Smooth muscle cell (in vitro differentiated cells): ENCODE results near the gene DYRK1A. TPM values are rescaled to one million over a fixed set of nuclear protein-coding genes. Genes with fewer than 3 reads are reported as not detected.

Experiments used
- DNase-seq: peaks from one replicate; lab custom pipeline; 2025; ENCODE audit not compliant: unreplicated experiment; lab: John Stamatoyannopoulos, UW
- H2AFZ ChIP-seq: fragments of 200-600 bp; sonication (generic); 2 replicates; pipeline ENCODE4 v1.6.0; 2016; ENCODE audit warnings: antibody characterized with exemption, low read depth, mild to moderate bottlenecking
- H3F3A ChIP-seq: fragments of 200-600 bp; sonication (generic); 2 replicates; pipeline ENCODE4 v1.6.0; 2017; ENCODE audit warnings: antibody characterized with exemption, low read depth
- H3K27ac ChIP-seq: fragments of 200-600 bp; sonication (generic); 2 replicates; pipeline ENCODE4 v1.5.1; 2016; ENCODE audit warnings: low read depth, mild to moderate bottlenecking
- H3K27me3 ChIP-seq: fragments of 200-600 bp; sonication (generic); 2 replicates; pipeline ENCODE4 v1.6.1; 2016; ENCODE audit warnings: low read depth, mild to moderate bottlenecking
- H3K36me3 ChIP-seq: fragments of 200-600 bp; sonication (generic); 2 replicates; pipeline ENCODE4 v1.5.1; 2016; ENCODE audit warnings: low read depth
- H3K4me1 ChIP-seq: fragments of 200-600 bp; sonication (generic); 2 replicates; pipeline ENCODE4 v1.5.1; 2016; ENCODE audit warnings: low read depth
- H3K4me2 ChIP-seq: fragments of 200-600 bp; sonication (generic); 2 replicates; pipeline ENCODE4 v1.6.0; 2016; ENCODE audit warnings: mild to moderate bottlenecking
- H3K4me3 ChIP-seq: fragments of 200-600 bp; sonication (generic); 2 replicates; pipeline ENCODE4 v1.5.1; 2016; ENCODE audit warnings: mild to moderate bottlenecking
- H3K79me2 ChIP-seq: fragments of 200-600 bp; sonication (generic); 2 replicates; pipeline ENCODE4 v1.6.0; 2016; ENCODE audit warnings: low read depth, mild to moderate bottlenecking
- H3K9ac ChIP-seq: fragments of 200-600 bp; sonication (generic); 2 replicates; pipeline ENCODE4 v1.6.0; 2016; ENCODE audit warnings: low read depth
- H3K9me3 ChIP-seq: fragments of 200-600 bp; sonication (generic); replicated peaks from 2 replicates; pipeline ENCODE4 v1.5.1; 2016; ENCODE audit warnings: low read depth
- H4K20me1 ChIP-seq: fragments of 200-600 bp; sonication (generic); 2 replicates; pipeline ENCODE4 v1.6.0; 2016; ENCODE audit warnings: low read depth
- WGBS: methylation state at CpG from one replicate; pipeline ENCODE4 v1.1.7; 2016; ENCODE audit warnings: low lambda C conversion rate; 5-methylcytosine and 5-hydroxymethylcytosine counted together
- polyA plus RNA-seq: library from polyadenylated mRNA; unstranded; fragments of >200 nt; fragmentation: Nextera tagmentation; extraction: Ambion mirVana; gene quantifications from 2 replicates; pipeline ENCODE4 v1.2.1, GENCODE V29; 2016
- total RNA-seq: library from RNA; depleted of rRNA; stranded (reverse); fragments of >200 nt; gene quantifications from 2 replicates; pipeline ENCODE4 v1.2.3, GENCODE V29; 2014
- TF ChIP-seq, protein P1 (sequence below): fragments of 200-600 bp; sonication (generic); IDR thresholded peaks from 2 replicates; pipeline ENCODE4 v1.5.1; 2017; ENCODE audit warnings: borderline replicate concordance, mild to moderate bottlenecking, antibody characterized with exemption; ENCODE audit not compliant: insufficient read depth, poor library complexity, severe bottlenecking

Gene DYRK1A
- total and polyA plus RNA-seq, 2 experiments from 2014 or later, result 2.4 to 61.7 TPM

DNA sequence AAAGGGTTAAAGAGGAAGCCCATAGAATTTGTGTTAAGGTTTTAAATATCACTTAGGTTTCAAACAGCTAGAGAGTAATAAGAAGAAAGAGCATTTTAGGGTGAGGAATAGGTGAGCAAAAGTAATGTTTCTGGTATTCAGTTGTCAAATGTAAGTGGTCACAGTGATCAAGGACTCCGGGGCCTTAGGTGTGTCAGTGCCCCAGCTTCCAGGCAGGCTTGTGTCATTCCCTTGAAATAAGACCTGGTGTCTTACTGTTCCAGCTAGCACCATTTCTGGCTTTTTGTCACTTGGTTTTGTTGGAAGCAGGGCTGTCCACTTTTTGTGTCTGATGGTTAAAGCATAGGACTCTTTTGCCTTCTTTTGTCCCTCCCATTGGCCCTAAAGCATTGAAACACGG lies 69.6 kb downstream of the DYRK1A start:
- H4K20me1 ChIP-seq, result peaks cover 98% of the 10 kb centered on the region
- peaks cover 22% of the 10 kb centered on the region for H3K4me1 ChIP-seq
- no peaks in the 10 kb centered on the region for H3K36me3 ChIP-seq
- H3K79me2 ChIP-seq, result peaks cover 100% of the 10 kb centered on the region
- no peak for DNase-seq
- H3K4me3 ChIP-seq, result no peak overlapping the region
- H3K9me3 ChIP-seq, result no peaks in the 10 kb centered on the region
- no peak overlapping the region for H3K9ac ChIP-seq
- no peak overlapping the region for H2AFZ ChIP-seq
- no peaks in the 10 kb centered on the region for H3K27me3 ChIP-seq
- TF ChIP-seq, protein P1, sequence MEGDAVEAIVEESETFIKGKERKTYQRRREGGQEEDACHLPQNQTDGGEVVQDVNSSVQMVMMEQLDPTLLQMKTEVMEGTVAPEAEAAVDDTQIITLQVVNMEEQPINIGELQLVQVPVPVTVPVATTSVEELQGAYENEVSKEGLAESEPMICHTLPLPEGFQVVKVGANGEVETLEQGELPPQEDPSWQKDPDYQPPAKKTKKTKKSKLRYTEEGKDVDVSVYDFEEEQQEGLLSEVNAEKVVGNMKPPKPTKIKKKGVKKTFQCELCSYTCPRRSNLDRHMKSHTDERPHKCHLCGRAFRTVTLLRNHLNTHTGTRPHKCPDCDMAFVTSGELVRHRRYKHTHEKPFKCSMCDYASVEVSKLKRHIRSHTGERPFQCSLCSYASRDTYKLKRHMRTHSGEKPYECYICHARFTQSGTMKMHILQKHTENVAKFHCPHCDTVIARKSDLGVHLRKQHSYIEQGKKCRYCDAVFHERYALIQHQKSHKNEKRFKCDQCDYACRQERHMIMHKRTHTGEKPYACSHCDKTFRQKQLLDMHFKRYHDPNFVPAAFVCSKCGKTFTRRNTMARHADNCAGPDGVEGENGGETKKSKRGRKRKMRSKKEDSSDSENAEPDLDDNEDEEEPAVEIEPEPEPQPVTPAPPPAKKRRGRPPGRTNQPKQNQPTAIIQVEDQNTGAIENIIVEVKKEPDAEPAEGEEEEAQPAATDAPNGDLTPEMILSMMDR, result no peak
- H3F3A ChIP-seq, result peaks cover 3% of the 10 kb centered on the region
- peak overlapping the region; percentile 5 for H3K27ac ChIP-seq
- 94% methylated on average over 2 of the region's 2 CpGs for WGBS
- H3K4me2 ChIP-seq, result no peak overlapping the region

DNA sequence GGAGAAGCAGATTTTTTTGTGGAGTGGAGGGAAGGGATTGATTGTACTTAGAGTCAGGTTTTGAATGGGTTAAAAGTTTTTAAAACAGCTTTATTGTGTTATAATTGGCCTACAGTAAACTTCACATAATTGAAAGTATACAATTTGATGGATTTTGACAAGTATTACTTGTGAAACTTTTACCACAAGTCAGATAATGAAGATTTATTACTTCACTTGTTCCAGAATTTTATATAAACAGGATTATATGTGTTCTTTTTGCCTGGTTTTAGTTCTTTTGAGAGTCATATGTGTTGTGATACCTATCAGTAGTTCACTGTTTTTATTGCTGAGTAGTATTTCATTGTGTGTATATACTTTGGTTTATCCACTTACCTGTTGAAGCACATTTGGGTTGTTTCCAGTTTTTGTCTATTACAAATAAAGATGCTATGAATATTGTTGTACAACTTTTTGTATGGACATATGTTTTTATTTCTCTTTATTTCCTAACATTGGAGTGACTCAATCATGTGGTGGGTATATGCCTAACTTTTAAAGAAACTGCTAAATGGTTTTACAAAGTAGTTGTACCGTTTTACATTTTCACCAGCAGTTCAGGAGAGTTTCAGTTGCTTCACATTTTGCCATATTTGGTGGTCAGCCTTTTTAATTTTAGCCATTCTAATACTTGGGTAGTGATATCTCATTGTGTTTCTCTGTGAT lies 71.0 kb downstream of the DYRK1A start:
- H3K79me2 ChIP-seq, result peaks cover 100% of the 10 kb centered on the region
- H3K27me3 ChIP-seq, result no peaks in the 10 kb centered on the region
- 82% methylated on average over 1 of the region's 1 CpG for WGBS
- H3K36me3 ChIP-seq, result no peaks in the 10 kb centered on the region
- no peaks in the 10 kb centered on the region for H3K9me3 ChIP-seq
- peaks cover 22% of the 10 kb centered on the region for H3K4me1 ChIP-seq
- H3F3A ChIP-seq, result peaks cover 3% of the 10 kb centered on the region
- H3K9ac ChIP-seq, result no peak overlapping the region
- no peak overlapping the region for H2AFZ ChIP-seq
- H3K4me2 ChIP-seq, result no peak overlapping the region
- no peak overlapping the region for H3K4me3 ChIP-seq
- no peak for DNase-seq
- H3K27ac ChIP-seq, result no peak overlapping the region
- H4K20me1 ChIP-seq, result peaks cover 98% of the 10 kb centered on the region
- TF ChIP-seq, protein P1, result no peak

DNA sequence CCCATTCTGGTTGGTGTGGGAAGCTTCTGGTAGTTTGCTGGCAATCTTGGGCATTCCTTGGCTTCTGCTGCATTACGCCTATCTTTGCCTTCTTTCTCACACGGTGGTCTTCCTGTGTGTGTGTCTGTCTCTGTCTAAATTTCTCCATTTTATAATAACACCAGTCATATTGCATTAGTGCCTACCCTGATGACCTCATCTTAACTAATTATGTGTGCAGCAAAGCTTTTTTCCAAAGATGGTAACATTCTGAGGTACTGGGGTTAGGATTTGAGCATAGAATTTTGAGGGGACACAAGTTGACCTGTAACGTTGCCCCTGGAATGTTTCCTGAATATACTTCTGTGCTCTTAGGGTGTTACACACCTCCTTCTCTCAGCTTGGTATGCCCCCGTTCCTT lies 77.1 kb downstream of the DYRK1A start:
- no peak overlapping the region for H3K4me2 ChIP-seq
- H3K9ac ChIP-seq, result no peak overlapping the region
- H3K9me3 ChIP-seq, result no peaks in the 10 kb centered on the region
- DNase-seq, result no peak
- 85% methylated on average over 4 of the region's 4 CpGs for WGBS
- no peak overlapping the region for H3K27ac ChIP-seq
- no peaks in the 10 kb centered on the region for H3K27me3 ChIP-seq
- H3K4me1 ChIP-seq, result peaks cover 14% of the 10 kb centered on the region
- H3F3A ChIP-seq, result peaks cover under 1% of the 10 kb centered on the region
- H4K20me1 ChIP-seq, result peaks cover 100% of the 10 kb centered on the region
- H3K36me3 ChIP-seq, result no peaks in the 10 kb centered on the region
- TF ChIP-seq, protein P1, result no peak
- peaks cover 100% of the 10 kb centered on the region for H3K79me2 ChIP-seq
- H3K4me3 ChIP-seq, result no peak overlapping the region
- H2AFZ ChIP-seq, result no peak overlapping the region

DNA sequence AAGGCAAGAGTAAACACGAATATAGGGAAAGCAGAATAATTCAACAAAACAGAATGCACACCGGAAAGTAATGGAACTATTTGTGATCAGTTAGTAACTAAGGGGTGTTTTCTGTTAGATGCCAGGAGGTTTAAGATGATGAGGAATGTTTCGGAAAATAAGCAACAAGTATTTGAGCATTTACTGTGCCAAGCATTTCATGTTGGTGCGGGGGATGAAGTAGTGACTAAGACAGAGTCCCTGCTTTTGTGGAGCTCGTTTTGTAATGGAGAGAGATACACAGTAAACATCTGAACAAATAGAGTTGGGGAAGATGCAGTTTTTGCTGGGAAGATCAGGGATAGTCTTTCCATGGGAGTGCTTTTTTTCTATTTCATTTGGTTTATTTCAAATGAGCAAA lies 78.7 kb downstream of the DYRK1A start:
- H3K4me3 ChIP-seq, result no peak overlapping the region
- H3F3A ChIP-seq, result peaks cover 15% of the 10 kb centered on the region
- no peaks in the 10 kb centered on the region for H3K36me3 ChIP-seq
- H3K9me3 ChIP-seq, result no peaks in the 10 kb centered on the region
- H3K4me2 ChIP-seq, result peak overlapping the region; percentile 41
- peaks cover 14% of the 10 kb centered on the region for H3K4me1 ChIP-seq
- H4K20me1 ChIP-seq, result peaks cover 100% of the 10 kb centered on the region
- no peaks in the 10 kb centered on the region for H3K27me3 ChIP-seq
- TF ChIP-seq, protein P1, result no peak
- 46% methylated on average over 5 of the region's 5 CpGs for WGBS
- H2AFZ ChIP-seq, result no peak overlapping the region
- DNase-seq, result no peak
- no peak overlapping the region for H3K9ac ChIP-seq
- peaks cover 100% of the 10 kb centered on the region for H3K79me2 ChIP-seq
- H3K27ac ChIP-seq, result peak overlapping the region; percentile 62
